Superior temporal gyrus (tissue), 1 donor: ENCODE measurements around the gene RHBG.

Experiments
- DNase-seq: peaks from one replicate; pipeline ENCODE4 v3.0.0-alpha.2; 2016; ENCODE audit errors: extremely low spot score

RHBG gene

DNA sequence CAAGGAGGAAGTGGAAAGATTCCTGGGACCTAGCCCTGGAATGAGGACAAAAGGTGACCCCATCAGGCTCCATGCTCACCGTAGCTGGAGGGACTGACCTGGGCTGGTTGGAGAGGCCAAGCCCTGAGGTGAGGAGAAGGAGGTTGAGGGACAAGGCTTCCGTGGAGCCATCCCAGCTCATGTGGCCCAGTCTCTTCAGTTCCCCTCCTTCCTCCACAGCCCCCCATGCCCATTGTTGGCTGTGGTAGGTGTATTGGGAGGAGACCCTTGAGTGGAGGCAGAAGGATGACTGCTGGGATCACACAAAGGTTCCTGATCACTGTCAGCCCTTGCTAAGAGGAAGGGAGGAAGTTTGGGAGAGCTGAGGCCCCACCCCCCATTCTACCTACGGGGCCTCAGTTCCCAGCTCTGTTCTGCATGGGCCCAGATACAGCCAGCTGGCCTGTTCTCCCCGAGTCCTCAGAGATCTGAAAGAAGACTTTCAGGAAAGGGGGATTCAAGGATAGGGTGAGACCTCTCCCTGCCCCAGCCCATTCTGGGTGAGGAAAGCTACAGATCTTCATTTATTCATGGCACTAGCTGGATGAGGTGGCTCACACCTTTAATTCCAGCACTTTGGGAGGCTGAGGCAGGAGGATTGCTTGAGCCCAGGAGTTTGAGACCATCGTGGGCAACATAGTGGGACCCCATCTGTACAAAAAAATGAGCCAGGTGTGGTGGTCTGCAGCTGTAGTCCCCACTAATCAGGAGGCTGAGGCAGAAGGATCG, 17.3 kb downstream of the RHBG start:
- DNase-seq = no peak

- peak; percentile 17 for DNase-seq
Measured at GRCh38 chr1:156386949-156387869, 18.2 kb downstream of the RHBG start.

- DNase-seq = no peak
Measured at GRCh38 chr1:156387870-156388173, 18.8 kb downstream of the RHBG start.

GRCh38 chr1:156388174-156389137, 19.4 kb downstream of the RHBG start:
- peak; percentile 90 for DNase-seq

- DNase-seq = peak; percentile 51
Measured at GRCh38 chr1:156389311-156389710, 20.3 kb downstream of the RHBG start.

DNA sequence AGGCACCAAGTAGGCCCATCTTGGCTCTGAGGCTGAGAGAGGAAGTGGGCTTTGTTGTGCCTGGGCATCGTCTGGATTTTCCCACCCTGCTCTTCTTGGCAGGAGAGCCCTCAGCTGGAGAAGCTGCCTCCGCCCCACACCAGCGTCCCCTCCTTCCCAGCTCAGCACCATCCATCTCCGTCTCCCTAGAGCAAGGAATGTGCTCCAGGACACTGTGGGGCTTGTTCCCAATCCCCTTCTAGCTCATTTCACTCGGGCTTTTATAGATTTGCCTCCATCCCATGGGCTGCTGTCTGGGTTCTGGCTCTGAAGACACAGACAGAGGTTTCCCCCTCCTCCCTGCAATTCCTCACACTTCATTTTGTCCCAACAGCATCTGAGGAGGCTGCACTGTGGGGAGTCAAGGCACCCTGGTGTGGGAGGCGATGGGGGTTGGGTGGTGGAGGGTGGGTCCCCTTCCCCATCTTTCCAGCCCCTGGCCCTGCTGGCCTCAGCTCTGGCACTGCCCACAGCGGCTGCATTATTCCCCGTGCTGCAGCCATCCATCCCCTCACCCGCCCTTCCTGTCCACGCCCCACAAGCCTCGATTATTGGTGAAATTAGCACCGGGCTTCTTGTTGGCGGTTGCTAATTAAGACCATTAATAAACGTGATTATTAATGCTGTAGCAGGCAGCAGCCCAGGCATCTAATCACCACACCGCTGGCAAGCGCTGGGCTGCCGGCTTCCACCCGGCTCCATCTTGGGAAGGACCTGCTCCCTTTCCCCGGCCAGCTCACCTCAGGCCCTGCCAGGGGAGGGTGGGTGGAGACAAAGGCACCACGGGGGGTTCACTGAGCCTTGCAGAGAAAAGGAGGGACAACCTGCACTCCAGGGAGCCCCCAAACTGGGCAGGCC, 21.7 kb downstream of the RHBG start:
- DNase-seq = peak; percentile 65

- no peak for DNase-seq
Measured at GRCh38 chr1:156391366-156391677, 22.3 kb downstream of the RHBG start.

DNA sequence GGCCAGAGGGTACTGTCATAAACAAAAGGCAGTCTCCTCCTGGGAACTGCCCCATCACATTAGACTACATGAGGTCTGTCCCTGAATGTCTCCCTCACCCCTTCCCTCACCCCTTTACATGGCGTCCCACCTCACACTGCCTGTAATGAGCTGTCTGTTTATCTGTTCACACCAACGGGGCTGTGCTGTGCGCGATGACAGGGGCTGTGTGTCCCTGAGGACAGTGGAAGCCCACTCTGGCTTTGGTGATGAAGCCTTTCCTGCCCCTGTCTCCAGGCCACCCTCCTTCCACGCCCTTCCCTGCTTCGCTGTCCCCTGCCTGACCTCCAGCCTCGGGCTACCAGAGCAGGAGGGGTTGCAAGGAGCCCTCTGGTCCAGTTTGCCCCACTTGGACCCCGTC, 22.7 kb downstream of the RHBG start:
- no peak for DNase-seq

DNA sequence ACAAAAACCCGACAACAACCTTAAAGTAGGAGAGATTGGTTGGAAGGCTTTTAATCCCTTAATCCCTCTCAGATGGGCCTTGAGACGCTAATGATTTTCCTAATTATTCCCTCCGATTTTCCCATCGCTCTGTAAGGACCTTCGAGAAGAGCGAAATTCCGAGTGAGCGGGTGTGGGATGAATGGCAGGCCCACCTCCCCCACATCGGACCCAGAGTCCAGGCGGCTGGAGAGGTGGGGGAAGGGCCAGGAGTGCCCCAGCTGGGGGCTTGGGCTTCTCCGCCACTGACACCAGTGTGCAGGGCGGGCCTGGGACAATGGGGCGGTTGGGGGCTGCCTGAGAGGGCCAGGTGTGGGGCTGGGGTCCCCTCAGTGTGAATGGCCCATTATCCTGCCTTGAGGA, 23.4 kb downstream of the RHBG start:
- DNase-seq = no peak

DNA sequence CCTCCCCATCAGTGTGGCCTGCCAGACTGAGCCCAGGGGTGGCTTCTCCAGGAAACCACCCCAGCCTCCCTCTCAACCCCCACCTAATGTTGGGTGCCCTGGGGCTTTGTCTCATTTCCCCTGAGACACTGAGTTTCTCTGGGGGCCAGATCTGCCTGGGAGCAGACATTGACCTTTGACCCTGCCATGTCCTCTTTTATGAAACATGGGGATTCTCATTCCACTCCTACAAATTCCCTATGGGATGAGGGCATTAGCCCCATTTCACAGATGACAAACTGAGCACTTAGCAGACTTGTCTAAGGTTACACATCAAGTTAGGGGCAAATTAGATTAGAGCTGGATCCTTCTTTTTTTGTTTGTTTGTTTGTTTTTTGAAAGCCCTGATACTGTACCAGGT, 24.1 kb downstream of the RHBG start:
- no peak for DNase-seq

- DNase-seq = no peak
Measured at GRCh38 chr1:156394082-156394481, 25.1 kb downstream of the RHBG start.

- DNase-seq = no peak
Measured at GRCh38 chr1:156394835-156395461, 25.9 kb downstream of the RHBG start.

DNA sequence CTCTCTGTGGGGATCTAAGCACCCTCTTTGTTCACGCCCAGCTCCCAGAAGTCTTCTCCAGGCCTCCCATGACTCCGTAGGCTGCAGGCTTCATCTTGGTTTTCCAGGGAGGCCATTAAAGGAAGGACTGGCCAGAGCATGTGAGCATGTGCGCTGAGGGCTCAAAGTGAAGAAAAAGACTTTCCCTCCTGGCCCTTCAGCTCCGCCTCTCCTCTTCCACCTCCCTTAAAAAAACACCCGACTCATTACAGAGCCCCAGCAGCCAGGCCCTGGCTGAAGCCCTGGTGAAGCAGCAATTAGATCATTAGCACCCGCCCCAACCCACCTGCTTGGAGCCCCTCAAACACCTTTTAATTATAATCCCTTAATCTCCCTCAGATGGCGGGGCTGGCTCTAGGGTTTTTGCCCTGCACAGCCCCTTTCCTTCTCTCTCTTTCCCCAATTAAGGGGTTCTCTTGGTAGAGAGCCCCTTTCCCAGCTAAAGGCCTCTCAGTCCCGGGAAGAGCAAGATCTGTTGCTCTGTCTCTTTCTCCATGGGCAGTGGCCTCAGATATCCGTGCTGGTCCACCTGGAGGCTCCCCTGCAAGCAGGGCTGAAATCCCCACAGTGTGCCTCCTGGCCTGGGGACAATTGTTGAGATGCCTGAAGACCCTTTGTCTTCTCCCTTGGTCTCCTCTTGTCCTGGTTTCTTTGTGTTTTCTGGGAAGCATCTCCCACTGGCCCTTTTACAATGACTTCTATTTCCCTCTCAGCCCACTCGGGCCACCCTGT, 30.5 kb downstream of the RHBG start:
- DNase-seq = no peak

- DNase-seq = peak; percentile 35
Measured at GRCh38 chr1:156400191-156400935, 31.4 kb downstream of the RHBG start.

- no peak for DNase-seq
Measured at GRCh38 chr1:156401041-156401574, 32.1 kb downstream of the RHBG start.

DNA sequence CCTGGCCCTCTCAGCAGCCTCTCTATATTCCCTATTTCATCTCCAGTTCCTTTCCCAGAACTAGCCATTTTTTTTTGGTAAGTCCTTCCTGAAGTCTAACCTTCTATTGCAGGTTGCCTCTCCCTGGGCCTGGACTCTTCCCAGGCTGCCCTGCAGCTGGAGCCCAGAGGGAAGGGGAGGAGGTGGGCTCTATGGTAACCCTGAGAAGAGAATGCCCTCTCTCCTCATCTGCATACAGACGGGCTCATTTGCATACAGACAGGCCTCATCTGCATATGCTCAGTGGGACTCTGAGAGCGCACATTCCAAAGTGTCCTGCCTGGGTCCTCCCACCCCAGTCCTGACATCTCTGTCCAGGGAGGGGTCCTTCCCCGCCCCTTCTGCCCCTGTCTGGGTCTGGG, 32.7 kb downstream of the RHBG start:
- DNase-seq = peak; percentile 26

GRCh38 chr1:156402331-156403020, 33.5 kb downstream of the RHBG start:
- DNase-seq = peak; percentile 22

- DNase-seq = no peak
Measured at GRCh38 chr1:156405670-156406069, 36.7 kb downstream of the RHBG start.
